Brain microvascular endothelial cell (primary cell): ENCODE measurements around the gene EML1.

Source experiments
- DNase-seq: peaks from one replicate; pipeline ENCODE4 v3.0.0-alpha.2; 2020
- H3K27ac ChIP-seq: fragments of 250-450 bp; sonication (Bioruptor Pico); 2 replicates; pipeline ENCODE4 v1.5.1; 2020; ENCODE audit warnings: mild to moderate bottlenecking, moderate library complexity
- H3K27me3 ChIP-seq: fragments of 250-450 bp; sonication (Bioruptor Pico); replicated peaks from 2 replicates; pipeline ENCODE4 v1.5.1; 2020; ENCODE audit warnings: mild to moderate bottlenecking
- H3K36me3 ChIP-seq: fragments of 250-450 bp; sonication (Bioruptor Pico); replicated peaks from 2 replicates; pipeline ENCODE4 v1.5.1; 2020; ENCODE audit warnings: mild to moderate bottlenecking
- H3K4me3 ChIP-seq: 2 replicates; pipeline ENCODE4 v1.5.1; 2011; ENCODE audit warnings: low read depth, mild to moderate bottlenecking, control low read depth, low read length, moderate library complexity
- CTCF ChIP-seq: IDR thresholded peaks from 2 replicates; pipeline ENCODE4 v1.5.1; 2011; ENCODE audit warnings: low read depth, mild to moderate bottlenecking, moderate library complexity, low read length, control low read depth, inconsistent platforms; ENCODE audit errors: missing control alignments
- in situ Hi-C: cut with HindIII; loops from 2 replicates; pipeline ENCODE4 v1.10.0; 2017; ENCODE audit warnings: low sequenced_read_pairs, low pct_ligation_motif_present

The EML1 gene

GRCh38 chr14:99916091-99916383 lies 122.8 kb downstream of the EML1 start:
- Histone ChIP-seq H3K27ac (no peak overlapping the region), H3K27me3 (no peaks in the 10 kb centered on the region), H3K4me3 (no peak overlapping the region), H3K36me3 (no peaks in the 10 kb centered on the region)
- no peak for TF ChIP-seq CTCF
- in situ Hi-C loops: no loop called here
- no peak for DNase-seq

GRCh38 chr14:99918781-99919180 lies 125.6 kb downstream of the EML1 start:
- TF ChIP-seq CTCF: no peak
- H3K4me3 ChIP-seq: no peak overlapping the region
- no peaks in the 10 kb centered on the region for H3K27me3 ChIP-seq
- DNase-seq: no peak
- H3K27ac ChIP-seq: no peak overlapping the region
- no peaks in the 10 kb centered on the region for H3K36me3 ChIP-seq
- in situ Hi-C loops: no loop called here

GRCh38 chr14:99921425-99921824 lies 128.2 kb downstream of the EML1 start:
- no peak for TF ChIP-seq CTCF
- Histone ChIP-seq H3K4me3 (no peak overlapping the region), H3K27ac (no peak overlapping the region), H3K27me3 (no peaks in the 10 kb centered on the region), H3K36me3 (no peaks in the 10 kb centered on the region)
- no peak for DNase-seq
- in situ Hi-C loops: no loop called here

GRCh38 chr14:99924379-99924778 lies 131.2 kb downstream of the EML1 start:
- no peak overlapping the region for H3K27ac ChIP-seq
- no peak overlapping the region for H3K4me3 ChIP-seq
- no peaks in the 10 kb centered on the region for H3K36me3 ChIP-seq
- no peaks in the 10 kb centered on the region for H3K27me3 ChIP-seq
- DNase-seq: no peak
- TF ChIP-seq CTCF: no peak
- in situ Hi-C loops: no loop called here

GRCh38 chr14:99925471-99925870 lies 132.3 kb downstream of the EML1 start:
- no peaks in the 10 kb centered on the region for H3K36me3 ChIP-seq
- no peak for DNase-seq
- no peaks in the 10 kb centered on the region for H3K27me3 ChIP-seq
- no peak overlapping the region for H3K27ac ChIP-seq
- TF ChIP-seq CTCF: no peak
- in situ Hi-C loops: no loop called here
- no peak overlapping the region for H3K4me3 ChIP-seq

GRCh38 chr14:99928963-99929362 lies 135.8 kb downstream of the EML1 start:
- DNase-seq: no peak
- in situ Hi-C loops: no loop called here

More at GRCh38 chr14:99928963-99929362, 135.8 kb downstream of the EML1 start:
- Histone ChIP-seq H3K27me3 (no peaks in the 10 kb centered on the region), H3K36me3 (no peaks in the 10 kb centered on the region), H3K4me3 (no peak overlapping the region), H3K27ac (no peak overlapping the region)
- no peak for TF ChIP-seq CTCF
